OCI-LY1 (cell line): ENCODE results near the gene SLC9A2.

Experiments used
- H2AFZ ChIP-seq: fragments of 200-600 bp; sonication (generic), shearing (Covaris generic); 2 replicates; pipeline ENCODE4 v1.6.0; 2014; ENCODE audit warnings: antibody characterized with exemption, mild to moderate bottlenecking, low read length
- H3F3A ChIP-seq: fragments of 200-600 bp; sonication (generic), shearing (Covaris generic); 2 replicates; pipeline ENCODE4 v1.6.0; 2014; ENCODE audit warnings: mild to moderate bottlenecking, antibody characterized with exemption, low read length, moderate library complexity; ENCODE audit not compliant: insufficient read depth
- H3K27ac ChIP-seq: fragments of 200-600 bp; sonication (generic); 2 replicates; pipeline ENCODE4 v1.5.1; 2014; ENCODE audit warnings: low read length, mixed run types, mild to moderate bottlenecking, low read depth; ENCODE audit not compliant: poor library complexity, severe bottlenecking
- H3K27me3 ChIP-seq: fragments of 200-600 bp; sonication (generic); 2 replicates; pipeline ENCODE4 v1.6.0; 2014; ENCODE audit warnings: antibody characterized with exemption, mild to moderate bottlenecking, low read length, moderate library complexity; ENCODE audit not compliant: insufficient read depth
- H3K36me3 ChIP-seq: fragments of 200-600 bp; sonication (generic); 2 replicates; pipeline ENCODE4 v1.6.1; 2014; ENCODE audit warnings: mild to moderate bottlenecking, antibody characterized with exemption, low read length, moderate library complexity, mixed read lengths; ENCODE audit not compliant: insufficient read depth
- H3K4me1 ChIP-seq: fragments of 200-600 bp; sonication (generic); 2 replicates; pipeline ENCODE4 v1.5.1; 2014; ENCODE audit warnings: mild to moderate bottlenecking, low read length, moderate library complexity; ENCODE audit not compliant: insufficient read depth, severe bottlenecking
- H3K4me2 ChIP-seq: fragments of 200-600 bp; sonication (generic), shearing (Covaris generic); 2 replicates; pipeline ENCODE4 v1.6.1; 2014; ENCODE audit warnings: low read length
- H3K4me3 ChIP-seq: fragments of 200-600 bp; sonication (generic); 2 replicates; pipeline ENCODE4 v1.5.1; 2014; ENCODE audit warnings: low read length, low read depth, mild to moderate bottlenecking, mixed read lengths; ENCODE audit not compliant: poor library complexity, severe bottlenecking
- H3K79me2 ChIP-seq: fragments of 200-600 bp; shearing (Covaris generic); 2 replicates; pipeline ENCODE4 v1.6.1; 2016; ENCODE audit warnings: mixed run types, low read length, mixed read lengths; ENCODE audit not compliant: insufficient read depth
- H3K9ac ChIP-seq: fragments of 200-600 bp; sonication (generic), shearing (Covaris generic); 2 replicates; pipeline ENCODE4 v1.6.1; 2014; ENCODE audit warnings: mild to moderate bottlenecking, low read length, mixed read lengths
- H3K9me2 ChIP-seq: fragments of 200-600 bp; sonication (generic), shearing (Covaris generic); 2 replicates; pipeline ENCODE4 v1.6.1; 2014; ENCODE audit warnings: low read depth, mild to moderate bottlenecking, low read length, mixed read lengths
- H3K9me3 ChIP-seq: fragments of 200-600 bp; shearing (Covaris generic); 2 replicates; pipeline ENCODE4 v1.6.1; 2014; ENCODE audit warnings: low read length, mixed read lengths
- H4K20me1 ChIP-seq: fragments of 200-600 bp; sonication (generic), shearing (Covaris generic); 2 replicates; pipeline ENCODE4 v1.6.0; 2016; ENCODE audit warnings: mild to moderate bottlenecking, low read length; ENCODE audit not compliant: insufficient read depth
- CTCF ChIP-seq: fragments of 200-600 bp; sonication (generic), shearing (Covaris generic); IDR thresholded peaks from 2 replicates; pipeline ENCODE4 v1.5.1; 2017; ENCODE audit warnings: mild to moderate bottlenecking, antibody characterized with exemption, low read length, moderate library complexity, mixed read lengths
- EZH2 ChIP-seq: fragments of 200-600 bp; sonication (generic), shearing (Covaris generic); IDR thresholded peaks from 2 replicates; pipeline ENCODE4 v1.8.0; 2017; ENCODE audit warnings: borderline replicate concordance, mixed run types, mild to moderate bottlenecking, antibody characterized with exemption, low read length, moderate library complexity, mixed read lengths

The SLC9A2 gene

GRCh38 chr2:102603904-102604303 lies 15.4 kb upstream of the SLC9A2 start:
- Histone ChIP-seq H4K20me1 (no peaks in the 10 kb centered on the region), H3F3A (no peaks in the 10 kb centered on the region), H3K4me1 (no peaks in the 10 kb centered on the region), H3K4me3 (no peak overlapping the region), H3K9me3 (no peaks in the 10 kb centered on the region), H3K79me2 (no peaks in the 10 kb centered on the region), H3K9ac (no peak overlapping the region), H2AFZ (no peak overlapping the region), H3K27me3 (no peaks in the 10 kb centered on the region), H3K9me2 (no peaks in the 10 kb centered on the region), H3K4me2 (no peak overlapping the region), H3K27ac (no peak overlapping the region), H3K36me3 (no peaks in the 10 kb centered on the region)
- TF ChIP-seq CTCF (no peak), EZH2 (no peak)

GRCh38 chr2:102604769-102605168 lies 14.6 kb upstream of the SLC9A2 start:
- Histone ChIP-seq H3K9me2 (no peaks in the 10 kb centered on the region), H3K9ac (no peak overlapping the region), H3K36me3 (no peaks in the 10 kb centered on the region), H3K79me2 (no peaks in the 10 kb centered on the region), H3K9me3 (no peaks in the 10 kb centered on the region), H3F3A (no peaks in the 10 kb centered on the region), H3K27me3 (no peaks in the 10 kb centered on the region), H3K4me1 (no peaks in the 10 kb centered on the region), H3K4me2 (no peak overlapping the region), H3K27ac (no peak overlapping the region), H3K4me3 (no peak overlapping the region), H4K20me1 (no peaks in the 10 kb centered on the region), H2AFZ (no peak overlapping the region)
- no peak for TF ChIP-seq CTCF
- TF ChIP-seq EZH2 = no peak

DNA sequence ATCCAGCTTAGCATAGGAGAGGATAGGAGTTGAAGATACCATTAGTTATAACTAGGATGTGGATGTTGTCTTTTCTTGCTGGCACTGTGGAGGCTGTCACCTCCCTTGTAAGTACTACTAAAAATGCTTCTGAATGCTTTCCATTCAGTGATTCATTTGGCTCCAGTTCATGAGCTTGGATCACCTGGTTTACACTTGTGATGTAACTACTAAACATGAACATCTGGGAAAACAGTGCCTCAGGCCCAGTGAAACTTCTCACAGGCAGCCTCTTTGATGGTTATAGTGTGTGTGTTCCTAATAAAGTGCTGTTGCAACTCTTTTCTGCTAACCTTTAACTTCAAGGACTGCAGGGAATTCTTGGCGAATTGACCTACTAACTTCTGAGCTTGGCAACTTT lies 13.0 kb upstream of the SLC9A2 start:
- Histone ChIP-seq H3K36me3 (no peaks in the 10 kb centered on the region), H3K9ac (no peak overlapping the region), H3K4me3 (no peak overlapping the region), H3K27me3 (no peaks in the 10 kb centered on the region), H3K27ac (no peak overlapping the region), H3K9me2 (no peaks in the 10 kb centered on the region), H3F3A (no peaks in the 10 kb centered on the region), H2AFZ (no peak overlapping the region), H4K20me1 (no peaks in the 10 kb centered on the region), H3K4me1 (no peaks in the 10 kb centered on the region), H3K4me2 (no peak overlapping the region), H3K79me2 (no peaks in the 10 kb centered on the region), H3K9me3 (no peaks in the 10 kb centered on the region)
- TF ChIP-seq EZH2 (no peak), CTCF (no peak)
